IMR-90 (cell line): Measurements from ENCODE around the gene TRIM47. TPM values are rescaled to one million over a fixed set of nuclear protein-coding genes. Genes with fewer than 3 reads are reported as not detected.

Experiments used
- ATAC-seq: fragments of 200-7000 bp; cut with Tn5 transposase; 2 replicates; pipeline ENCODE4 v1.9.1; 2020; ENCODE audit warnings: low read depth, mild to moderate bottlenecking, moderate library complexity
- BruUV-seq: library from RNA; stranded (reverse); fragments of 400-500 nt; replicated peaks from 2 replicates; lab custom pipeline; 2021; lab: Mats Ljungman, UMichigan
- CTCF ChIA-PET: fragments of 300-600 bp; formaldehyde crosslinking; extraction: SDS; loops from one replicate; lab custom pipeline; 2021; ENCODE audit warnings: antibody characterized with exemption; lab: Yijun Ruan, JAX
- POLR2A ChIA-PET: fragments of 300-600 bp; sonication (Branson Sonifier 250); formaldehyde crosslinking; loops from one replicate; lab custom pipeline; 2022; ENCODE audit warnings: antibody characterized with exemption; ENCODE audit not compliant: unreplicated experiment; lab: Charles Lee
- DNase-seq: peaks from one replicate; pipeline ENCODE4 v3.0.0; 2013
- H2AFZ ChIP-seq: replicated peaks from 2 replicates; pipeline ENCODE3; 2013; ENCODE audit warnings: low read length, mild to moderate bottlenecking; ENCODE audit not compliant: poor library complexity
- H2AK5ac ChIP-seq: 2 replicates; pipeline ENCODE4 v1.6.1; 2013; ENCODE audit warnings: low read depth, low read length, inconsistent platforms
- H2AK9ac ChIP-seq: replicated peaks from 2 replicates; pipeline ENCODE3; 2013; ENCODE audit warnings: mild to moderate bottlenecking, low read depth, low read length, moderate library complexity; ENCODE audit not compliant: poor library complexity
- H2BK120ac ChIP-seq: 2 replicates; pipeline ENCODE4 v1.6.1; 2013; ENCODE audit warnings: low read depth, low read length, inconsistent platforms
- H2BK15ac ChIP-seq: 3 replicates; pipeline ENCODE4 v1.6.1; 2013; ENCODE audit warnings: low read depth, low read length, inconsistent platforms
- H2BK20ac ChIP-seq: 2 replicates; pipeline ENCODE4 v1.6.1; 2013; ENCODE audit warnings: low read depth, mild to moderate bottlenecking, inconsistent platforms, low read length, moderate library complexity
- H2BK5ac ChIP-seq: 2 replicates; pipeline ENCODE4 v1.6.1; 2013; ENCODE audit warnings: mild to moderate bottlenecking, low read depth, low read length, inconsistent platforms; ENCODE audit not compliant: poor library complexity, severe bottlenecking
- H3K14ac ChIP-seq: replicated peaks from 2 replicates; pipeline ENCODE4 v1.6.1; 2013; ENCODE audit warnings: low read depth, low read length, inconsistent platforms
- H3K18ac ChIP-seq: 2 replicates; pipeline ENCODE4 v1.6.1; 2013; ENCODE audit warnings: low read depth, low read length, control low read depth
- H3K23ac ChIP-seq: 2 replicates; pipeline ENCODE4 v1.6.1; 2013; ENCODE audit warnings: low read depth, low read length, inconsistent platforms
- H3K27ac ChIP-seq: 2 replicates; pipeline ENCODE4 v1.5.1; 2013; ENCODE audit warnings: mild to moderate bottlenecking, control low read depth, low read length; ENCODE audit not compliant: insufficient read depth
- H3K27me3 ChIP-seq: 2 replicates; pipeline ENCODE4 v1.6.1; 2013; ENCODE audit warnings: low read length; ENCODE audit not compliant: control insufficient read depth, insufficient read depth
- H3K36me3 ChIP-seq: 2 replicates; pipeline ENCODE4 v1.6.1; 2013; ENCODE audit warnings: low read length, mixed read lengths; ENCODE audit not compliant: control insufficient read depth, insufficient read depth
- H3K4ac ChIP-seq: 2 replicates; pipeline ENCODE4 v1.6.1; 2013; ENCODE audit warnings: low read depth, low read length, inconsistent platforms
- H3K4me1 ChIP-seq: 2 replicates; pipeline ENCODE4 v1.6.1; 2013; ENCODE audit warnings: low read length, mixed read lengths; ENCODE audit not compliant: control insufficient read depth, insufficient read depth
- H3K4me2 ChIP-seq: 2 replicates; pipeline ENCODE4 v1.6.1; 2013; ENCODE audit warnings: low read depth, mild to moderate bottlenecking, control low read depth, low read length, moderate library complexity
- H3K4me3 ChIP-seq: 2 replicates; pipeline ENCODE4 v1.5.1; 2013; ENCODE audit warnings: low read depth, mild to moderate bottlenecking, control low read depth, low read length, moderate library complexity; ENCODE audit not compliant: insufficient read depth
- H3K56ac ChIP-seq: 2 replicates; pipeline ENCODE4 v1.6.1; 2013; ENCODE audit warnings: low read length, inconsistent platforms; ENCODE audit not compliant: insufficient read depth; ENCODE audit errors: extremely low read depth
- H3K79me1 ChIP-seq, 2 experiments: 2 replicates each; pipeline ENCODE4 v1.6.1; 2013; ENCODE audit warnings: low read length in 2 of 2, inconsistent platforms in 1 of 2, low read depth in 1 of 2
- H3K9ac ChIP-seq: 2 replicates; pipeline ENCODE4 v1.6.1; 2013; ENCODE audit warnings: low read depth, low read length, control low read depth
- H3K9me1 ChIP-seq: 2 replicates; pipeline ENCODE4 v1.6.1; 2013; ENCODE audit warnings: low read length, inconsistent platforms; ENCODE audit not compliant: insufficient read depth
- H3K9me3 ChIP-seq: 2 replicates; pipeline ENCODE4 v1.6.1; 2013; ENCODE audit warnings: low read length; ENCODE audit not compliant: control insufficient read depth, insufficient read depth
- H4K20me1 ChIP-seq: 2 replicates; pipeline ENCODE4 v1.6.1; 2013; ENCODE audit warnings: low read length, inconsistent platforms; ENCODE audit not compliant: insufficient read depth
- H4K5ac ChIP-seq: 2 replicates; pipeline ENCODE4 v1.6.1; 2013; ENCODE audit warnings: mild to moderate bottlenecking, low read depth, low read length, control low read depth
- H4K8ac ChIP-seq, 2 experiments: 2 replicates each; pipeline ENCODE4 v1.6.1; 2013; ENCODE audit warnings: low read depth in 2 of 2, low read length in 2 of 2, control low read depth in 1 of 2, inconsistent platforms in 1 of 2
- H4K91ac ChIP-seq: 2 replicates; pipeline ENCODE4 v1.6.1; 2013; ENCODE audit warnings: low read depth, low read length, inconsistent platforms; ENCODE audit not compliant: insufficient read depth
- BHLHE40 ChIP-seq: fragments of 150-350 bp; IDR thresholded peaks from 2 replicates; pipeline ENCODE4 v1.6.1; 2016; ENCODE audit warnings: mild to moderate bottlenecking, low read depth, low read length
- CHD1 ChIP-seq: IDR thresholded peaks from 2 replicates; pipeline ENCODE4 v1.6.1; 2012; ENCODE audit warnings: low read depth, low read length, improper control_type of control experiment
- CTCF ChIP-seq: conservative IDR thresholded peaks from 2 replicates; pipeline ENCODE4 v1.5.1; 2012; ENCODE audit warnings: mild to moderate bottlenecking, low read depth, low read length, improper control_type of control experiment
- ELK1 ChIP-seq: fragments of 150-350 bp; IDR thresholded peaks from 2 replicates; pipeline ENCODE4 v1.6.1; 2016; ENCODE audit warnings: low read depth, mild to moderate bottlenecking, low read length, moderate library complexity, borderline replicate concordance
- FOS ChIP-seq: fragments of 150-350 bp; IDR thresholded peaks from 2 replicates; pipeline ENCODE4 v1.6.1; 2016; ENCODE audit warnings: low read depth, low read length
- MAFK ChIP-seq: IDR thresholded peaks from 2 replicates; pipeline ENCODE4 v1.6.1; 2012; ENCODE audit warnings: low read depth, low read length, improper control_type of control experiment
- MAZ ChIP-seq: IDR thresholded peaks from 2 replicates; pipeline ENCODE4 v1.6.1; 2012; ENCODE audit warnings: low read depth, mild to moderate bottlenecking, low read length, improper control_type of control experiment, moderate library complexity, borderline replicate concordance
- MXI1 ChIP-seq: IDR thresholded peaks from 2 replicates; pipeline ENCODE4 v1.6.1; 2012; ENCODE audit warnings: low read depth, mild to moderate bottlenecking, low read length, moderate library complexity, borderline replicate concordance
- NFE2L2 ChIP-seq: fragments of 150-350 bp; IDR thresholded peaks from 2 replicates; pipeline ENCODE4 v1.6.1; 2016; ENCODE audit warnings: low read depth, mild to moderate bottlenecking, low read length
- RAD21 ChIP-seq: IDR thresholded peaks from 2 replicates; pipeline ENCODE4 v1.6.1; 2012; ENCODE audit warnings: low read length, improper control_type of control experiment
- RCOR1 ChIP-seq: IDR thresholded peaks from 2 replicates; pipeline ENCODE4 v1.6.1; 2012; ENCODE audit warnings: mild to moderate bottlenecking, low read length, improper control_type of control experiment; ENCODE audit not compliant: insufficient replicate concordance
- RFX5 ChIP-seq: IDR thresholded peaks from 2 replicates; pipeline ENCODE4 v1.8.0; 2012; ENCODE audit warnings: low read depth, mild to moderate bottlenecking, low read length, moderate library complexity
- WGBS, 2 experiments: methylation state at CpG; one replicate each; pipeline versions ENCODE4 v1.1.5 to v1.1.7; 2013; ENCODE audit warnings: missing lambda C conversion rate in 2 of 2; ENCODE audit not compliant: insufficient read length in 1 of 2; ENCODE audit errors: extremely low coverage in 2 of 2; 5-methylcytosine and 5-hydroxymethylcytosine counted together
- dilution Hi-C: fragments of 300-500 bp; cut with HindIII; formaldehyde crosslinking; loops from one replicate; pipeline ENCODE4 v1.14.3; 2018; ENCODE audit warnings: low sequenced_read_pairs; ENCODE audit not compliant: unreplicated experiment
- in situ Hi-C: fragments of 300-500 bp; cut with MboI; formaldehyde crosslinking; loops from 3 replicates; pipeline ENCODE4 v1.14.3; 2019; ENCODE audit warnings: low sequenced_read_pairs, inconsistent platforms, mixed read lengths
- intact Hi-C: fragments of 100-400 bp; cut with micrococcal nuclease; formaldehyde crosslinking; loops from 2 replicates; pipeline ENCODE4 v1.10.0; 2022
- polyA plus RNA-seq, 3 experiments: library from polyadenylated mRNA; depleted of rRNA; stranded (reverse); fragments of >200 nt; gene quantifications; 2 replicates each; pipeline ENCODE4 v1.2.3, GENCODE V29; 2012; ENCODE audit warnings: low replicate concordance in 1 of 3
- total RNA-seq: library from RNA; depleted of rRNA; stranded (reverse); fragments of >200 nt; gene quantifications from 2 replicates; pipeline ENCODE4 v1.2.3, GENCODE V29; 2012
- TF ChIP-seq, protein P1 (sequence below): fragments of 150-350 bp; IDR thresholded peaks from 2 replicates; pipeline ENCODE4 v1.6.1; 2017; ENCODE audit warnings: mild to moderate bottlenecking, antibody characterized with exemption, low read length, low read depth

TRIM47 gene
- total and polyA plus RNA-seq, 2 of the 4 experiments (the other 2 are of a cell fraction): 1.4 to 7.5 TPM

DNA sequence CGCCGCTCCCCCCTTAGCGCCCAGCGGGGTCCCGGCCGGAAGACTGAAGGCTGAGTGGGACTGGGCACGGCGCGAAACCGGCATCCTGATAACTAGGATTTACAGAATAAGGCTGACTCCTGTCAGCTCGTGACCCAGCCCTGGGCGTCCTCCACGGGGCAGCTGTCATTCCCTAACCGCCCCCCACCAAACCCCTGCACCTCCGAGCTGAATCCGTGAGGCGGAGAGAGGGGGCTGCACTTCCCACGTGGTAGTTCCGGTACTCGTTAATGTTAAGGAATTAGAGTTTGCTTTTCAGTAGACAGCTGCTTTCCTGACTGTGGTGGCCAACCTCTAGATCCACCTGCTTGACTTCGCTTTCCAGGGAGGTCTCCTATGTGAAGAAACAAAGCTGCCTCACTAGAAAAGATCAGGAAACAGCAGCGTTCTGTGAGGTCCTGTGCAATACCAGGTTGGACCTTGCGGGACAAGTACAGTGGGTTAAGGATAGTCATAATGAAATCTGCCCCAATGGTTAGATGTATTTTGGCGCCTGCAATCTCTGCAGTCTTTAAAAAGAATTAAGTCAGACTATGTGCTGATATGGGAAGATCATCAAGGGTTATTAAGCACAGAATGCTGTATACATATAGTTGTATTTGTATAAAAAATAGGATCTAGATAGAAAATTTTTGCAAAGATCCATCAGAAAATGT lies 22.2 kb downstream of the TRIM47 start:
- Histone ChIP-seq H3K9me1 (peaks cover 7% of the 10 kb centered on the region), H3K27ac (peak overlapping the region; percentile 70), H4K8ac (peak overlapping the region; percentile 75 to 77; a peak in 3 of 4 replicates), H2BK15ac (peak overlapping the region; percentile 82; the same call in 2 of the 3 replicates), H2AK5ac (peak overlapping the region; percentile 31; the same call in 1 of the 2 replicates), H3K79me1 (peaks cover 6 to 28% of the 10 kb centered on the region in 2 experiments; a peak in 3 of 4 replicates), H3K9me3 (no peaks in the 10 kb centered on the region), H2AK9ac (peak overlapping the region; percentile 90), H3K23ac (peak overlapping the region; percentile 19), H3K4me3 (peak overlapping the region; percentile 68), H2BK120ac (peak overlapping the region; percentile 6), H3K27me3 (no peaks in the 10 kb centered on the region), H4K91ac (peak overlapping the region; percentile 40), H4K5ac (0 out of 2 replicates have a peak overlapping the region, but pooled peaks have one; percentile 2), H3K36me3 (peaks cover 4% of the 10 kb centered on the region), H3K4ac (peak overlapping the region; percentile 62), H3K18ac (no peak overlapping the region), H3K4me2 (peak overlapping the region; percentile 78), H4K20me1 (peaks cover 5% of the 10 kb centered on the region; the same call in 1 of the 2 replicates), H2AFZ (peak overlapping the region; percentile 94), H3K56ac (0 out of 2 replicates have a peak overlapping the region, but pooled peaks have one; percentile 2), H3K4me1 (peaks cover 11% of the 10 kb centered on the region), H2BK5ac (peak overlapping the region; percentile 35), H2BK20ac (no peak overlapping the region), H3K14ac (no peak overlapping the region; the same call in 1 of the 2 replicates), H3K9ac (peak overlapping the region; percentile 72)
- BruUV-seq: no TSS peak
- POLR2A ChIA-PET: interaction anchor here (1.5 kb wide), 1 partner anchor 76 kb away, joined by 6 read pairs; a partner anchor contains a TSS
- in situ Hi-C loops: no loop called here
- dilution Hi-C loops: no loop called here
- intact Hi-C loops: no loop called here
- 5% methylated on average over 8 of the region's 24 CpGs; no CpG with 5 or more reads in 1 of the 2 experiments for WGBS, 2 experiments
- CTCF ChIA-PET: interaction anchor here (1.1 to 2.1 kb wide), 5 partner anchors 19 to 158 kb away, joined by 3 to 9 read pairs (median 5); no protein-coding TSS in a partner anchor
- ATAC-seq: no peak
- DNase-seq: peak; percentile 31
- peak; percentile 57; the same call in 1 of the 2 replicates for TF ChIP-seq CTCF
- TF ChIP-seq MXI1: no peak
- TF ChIP-seq BHLHE40: no peak
- TF ChIP-seq RFX5: no peak
- no peak for TF ChIP-seq CHD1
- TF ChIP-seq FOS: no peak
- no peak for TF ChIP-seq MAFK
- TF ChIP-seq RAD21: peak; percentile 55; the same call in 1 of the 2 replicates
- no peak for TF ChIP-seq MAZ
- TF ChIP-seq, protein P1, sequence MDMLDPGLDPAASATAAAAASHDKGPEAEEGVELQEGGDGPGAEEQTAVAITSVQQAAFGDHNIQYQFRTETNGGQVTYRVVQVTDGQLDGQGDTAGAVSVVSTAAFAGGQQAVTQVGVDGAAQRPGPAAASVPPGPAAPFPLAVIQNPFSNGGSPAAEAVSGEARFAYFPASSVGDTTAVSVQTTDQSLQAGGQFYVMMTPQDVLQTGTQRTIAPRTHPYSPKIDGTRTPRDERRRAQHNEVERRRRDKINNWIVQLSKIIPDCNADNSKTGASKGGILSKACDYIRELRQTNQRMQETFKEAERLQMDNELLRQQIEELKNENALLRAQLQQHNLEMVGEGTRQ: 0 out of 2 replicates have a peak, but pooled peaks have one; percentile 7
- no peak for TF ChIP-seq RCOR1
- TF ChIP-seq NFE2L2: no peak
- TF ChIP-seq ELK1: no peak
